NCI-H1436 treated with DMSO at 0.1 percent for 48 hours (cell line): ENCODE measurements around the gene TOB1.
"Not testable (repeated sequence)": the region's sequence is repeated elsewhere in the genome, so short reads cannot be mapped to it uniquely, and the experiment has no call there.

Source experiments
- DNase-seq: peaks from one replicate; lab custom pipeline; 2025; lab: John Stamatoyannopoulos, UW

The TOB1 gene

DNA sequence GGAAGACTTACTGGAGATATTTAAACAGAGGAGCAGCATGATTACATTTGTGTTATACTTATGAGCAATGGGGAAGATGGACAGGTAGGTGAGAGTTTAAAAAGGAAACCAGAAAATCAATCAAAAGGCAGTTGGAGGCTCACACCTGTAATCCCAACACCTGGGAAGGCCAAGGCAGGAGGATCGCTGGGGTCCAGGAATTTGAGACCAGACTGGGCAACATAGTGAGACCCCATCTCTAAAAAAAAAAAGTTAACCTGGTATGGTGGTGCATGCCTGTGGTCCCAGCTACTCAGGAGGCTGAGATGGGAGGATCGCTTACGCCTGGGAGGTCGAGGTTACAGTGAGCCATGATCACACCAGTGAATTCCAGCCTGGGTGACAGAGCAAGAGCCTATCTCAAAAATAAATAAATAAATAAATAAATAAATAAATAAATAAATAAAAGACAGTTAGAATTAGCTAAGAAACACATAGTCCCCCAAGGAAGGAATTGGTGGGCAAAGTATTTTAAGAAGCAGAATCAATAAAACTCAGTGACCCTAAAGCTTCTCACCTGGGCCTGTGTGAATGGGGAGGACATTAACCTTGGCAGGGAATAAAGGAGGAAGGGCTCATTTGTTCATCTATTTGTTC, 32.3 kb upstream of the TOB1 start:
- no peak for DNase-seq

DNA sequence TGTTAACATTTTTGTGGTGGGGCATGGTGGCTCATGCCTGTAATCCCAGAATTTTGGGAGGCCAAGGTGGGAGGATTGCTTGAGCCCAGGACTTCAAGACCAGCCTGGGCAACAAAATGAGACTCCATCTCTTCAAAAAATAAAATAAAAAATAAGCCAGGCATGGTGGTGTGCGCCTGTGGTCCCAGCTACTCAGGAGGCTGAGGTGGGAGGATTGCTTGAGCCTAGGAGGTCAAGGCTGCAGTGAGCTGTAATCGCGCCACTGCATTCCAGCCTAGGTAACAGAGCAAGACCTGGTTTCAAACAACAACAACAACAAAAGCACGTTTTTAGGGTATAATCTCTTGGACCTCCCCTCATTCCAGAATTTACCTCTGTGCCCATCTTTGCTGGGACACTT, 28.4 kb upstream of the TOB1 start:
- DNase-seq: not testable (repeated sequence)

DNA sequence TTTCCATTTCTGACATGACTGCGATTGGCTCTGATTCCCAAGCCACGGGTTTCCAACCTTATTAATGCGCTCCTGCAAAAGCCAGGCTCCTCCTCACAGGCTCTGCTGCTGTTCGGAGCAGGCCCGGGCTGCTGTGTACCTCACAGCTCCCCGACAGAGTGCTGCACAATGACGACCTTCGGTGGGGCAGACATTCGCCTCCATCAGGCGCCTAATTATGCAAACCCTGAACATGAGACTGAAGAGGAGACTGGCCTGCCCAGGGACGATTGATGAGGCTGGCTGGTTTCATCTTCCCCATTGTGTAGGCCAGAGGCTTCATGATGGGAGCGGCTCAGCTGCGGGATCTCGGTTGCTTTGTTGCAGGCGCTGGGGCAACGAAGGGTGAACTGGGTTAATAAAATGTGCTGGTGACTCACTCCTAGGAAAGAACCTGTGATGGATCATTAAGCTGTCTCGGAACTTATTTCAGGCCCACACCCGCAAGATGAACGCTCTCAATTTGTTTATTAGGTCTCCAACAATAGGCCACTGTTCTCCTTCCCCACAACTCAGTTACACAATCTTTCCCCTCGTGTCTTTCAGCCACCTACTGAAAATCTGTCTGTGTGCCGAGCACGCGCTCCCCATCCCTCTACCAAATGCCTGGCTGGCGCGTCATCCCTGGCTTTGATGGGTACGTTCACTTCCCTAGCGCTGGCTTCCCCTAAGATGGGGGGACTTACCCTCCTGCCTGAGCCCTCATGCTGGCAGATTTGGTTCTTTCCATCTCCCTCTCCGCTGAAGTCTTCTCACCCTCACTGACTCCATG, 27.2 kb upstream of the TOB1 start:
- DNase-seq: no peak

DNA sequence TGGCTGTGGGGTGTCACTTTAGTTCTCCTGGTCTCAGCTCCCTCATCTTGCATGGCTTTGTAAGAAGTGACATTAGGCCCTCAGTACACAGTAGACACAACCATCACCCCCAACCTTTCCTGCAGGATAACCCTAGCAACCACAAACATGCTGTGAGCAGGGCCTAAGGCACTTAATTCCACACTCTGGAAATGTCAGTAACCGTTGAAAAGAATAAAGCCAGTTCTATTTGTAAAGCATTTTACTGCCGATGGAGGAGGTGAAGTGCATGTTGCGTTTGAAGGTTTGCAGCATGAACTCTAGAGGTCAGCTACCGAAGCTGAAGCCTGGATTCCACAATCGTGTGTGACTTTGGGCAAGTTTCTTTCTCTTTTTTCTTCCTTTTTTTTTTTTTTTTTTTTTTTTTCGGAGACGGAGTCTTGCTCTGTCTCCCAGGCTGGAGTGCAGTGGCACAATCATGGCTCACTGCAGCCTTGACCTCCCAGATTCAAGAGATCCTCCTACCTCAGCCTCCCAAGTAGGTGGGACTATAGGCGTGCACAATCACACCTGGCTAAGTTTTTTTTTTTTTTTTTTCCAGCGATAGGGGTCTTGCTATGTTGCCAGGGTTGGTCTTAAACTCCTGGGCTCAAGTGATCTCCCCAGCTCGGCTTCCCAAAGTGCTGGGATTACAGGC, 26.1 kb upstream of the TOB1 start:
- DNase-seq: no peak

DNA sequence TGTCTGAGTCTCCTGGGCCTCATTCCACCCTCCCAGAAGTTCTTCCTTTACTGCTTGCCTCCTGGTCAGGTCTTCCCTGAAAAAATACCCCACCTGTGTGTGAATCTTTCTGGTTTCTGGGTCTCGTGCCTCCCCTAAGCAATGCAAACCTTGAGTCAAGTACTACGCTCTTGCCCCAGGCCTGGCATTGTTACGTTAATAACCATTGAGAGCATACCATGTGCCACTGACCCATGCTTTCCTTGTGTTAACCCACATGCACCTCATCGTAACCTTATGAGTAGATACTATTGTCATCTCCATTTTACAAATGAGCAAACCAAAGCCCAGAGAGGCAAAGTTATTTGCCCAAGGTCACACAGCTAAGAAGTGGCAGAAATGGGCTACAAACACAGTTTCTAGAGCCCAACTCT, 25.4 kb upstream of the TOB1 start:
- no peak for DNase-seq

DNA sequence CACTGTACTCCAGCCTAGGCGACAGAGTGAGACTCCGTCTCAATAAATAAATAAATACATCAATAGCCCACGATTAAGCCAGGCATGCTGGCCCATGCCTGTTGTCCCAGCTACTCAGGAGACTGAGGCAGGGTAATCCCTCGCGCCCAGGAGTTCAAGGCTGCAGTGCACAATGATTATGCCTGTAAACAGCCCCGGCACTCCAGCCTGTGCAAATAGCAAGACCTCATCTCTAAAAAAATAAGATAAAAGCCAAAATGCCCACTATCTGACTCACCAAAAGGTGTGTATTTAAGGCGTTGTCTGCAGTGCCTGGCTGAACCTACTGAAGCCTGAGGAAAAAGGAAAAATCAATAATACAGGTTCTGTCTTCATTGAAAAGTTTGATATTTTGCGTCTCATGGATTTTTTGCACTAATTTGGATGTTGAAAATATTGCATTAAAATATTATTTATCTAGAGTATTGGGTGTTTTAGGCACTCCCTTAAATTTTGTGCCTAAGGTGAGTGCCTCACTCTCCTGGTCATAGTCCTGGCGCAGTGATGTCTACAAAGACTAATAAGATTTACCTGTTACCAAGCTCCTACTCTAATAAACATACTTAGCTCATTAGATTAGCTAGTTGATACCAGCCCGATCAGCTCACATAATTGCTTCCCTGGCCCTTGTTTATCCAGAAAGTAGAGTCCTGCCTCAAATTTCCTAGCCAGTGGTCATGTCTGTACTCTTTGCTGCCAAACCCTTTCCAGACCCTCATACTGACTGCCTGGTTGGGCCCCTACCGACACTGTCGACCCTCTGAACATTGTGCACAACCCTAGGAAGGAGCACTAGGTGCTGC, 24.7 kb upstream of the TOB1 start:
- no peak for DNase-seq

DNA sequence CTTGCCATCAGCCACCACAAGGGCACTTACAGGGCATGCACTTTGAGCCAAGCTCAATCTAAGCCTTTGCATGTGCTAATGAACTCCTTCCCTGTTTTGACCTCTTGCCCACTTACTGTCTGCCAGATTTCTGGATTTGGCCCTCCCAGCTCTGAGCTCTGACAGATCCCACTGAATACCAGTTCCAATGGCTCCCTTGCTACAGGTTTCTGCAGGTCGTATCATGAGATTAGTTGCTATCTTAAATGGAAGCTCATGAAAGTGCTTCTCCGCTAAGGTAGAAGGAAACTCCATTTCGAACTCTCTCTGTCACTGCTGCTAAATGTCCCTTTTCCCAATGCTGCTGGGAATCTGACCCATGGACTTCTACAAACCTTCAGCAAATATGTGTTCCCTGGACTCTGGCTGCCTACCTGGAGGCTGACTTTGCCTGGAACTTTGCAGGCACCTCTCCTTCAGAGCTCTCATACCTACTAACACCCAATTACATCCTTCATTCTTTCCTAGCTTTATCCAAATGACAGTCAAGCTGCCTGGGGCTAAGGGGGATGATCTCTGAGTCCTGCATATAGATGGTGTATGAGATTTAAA, 23.5 kb upstream of the TOB1 start:
- no peak for DNase-seq

DNA sequence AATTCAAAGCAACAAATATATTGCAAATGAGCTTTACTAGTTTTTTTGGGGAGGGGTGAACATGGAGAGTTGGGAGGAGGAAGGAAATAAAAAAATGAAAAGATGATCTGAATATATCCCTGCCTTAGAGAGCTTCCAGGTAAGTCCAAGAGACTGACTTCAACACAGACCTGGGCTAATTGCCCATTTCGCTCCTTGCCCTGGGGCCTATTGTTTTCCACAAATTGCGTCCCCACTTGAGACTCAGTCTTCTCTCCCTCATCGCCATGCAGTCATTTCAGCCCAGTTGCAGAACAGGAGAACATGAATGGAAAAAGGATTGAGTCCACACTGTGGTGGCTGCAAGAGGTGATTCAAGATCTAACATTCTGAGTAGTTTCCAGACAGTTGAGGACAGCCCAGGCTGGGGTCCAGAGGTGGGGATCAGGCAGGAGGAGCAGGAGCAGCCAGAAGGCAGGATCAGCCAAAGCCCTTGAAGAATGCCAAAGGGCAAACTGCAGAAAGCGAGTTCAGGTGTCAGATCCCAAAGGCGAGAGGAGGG, 21.6 kb upstream of the TOB1 start:
- DNase-seq: no peak

DNA sequence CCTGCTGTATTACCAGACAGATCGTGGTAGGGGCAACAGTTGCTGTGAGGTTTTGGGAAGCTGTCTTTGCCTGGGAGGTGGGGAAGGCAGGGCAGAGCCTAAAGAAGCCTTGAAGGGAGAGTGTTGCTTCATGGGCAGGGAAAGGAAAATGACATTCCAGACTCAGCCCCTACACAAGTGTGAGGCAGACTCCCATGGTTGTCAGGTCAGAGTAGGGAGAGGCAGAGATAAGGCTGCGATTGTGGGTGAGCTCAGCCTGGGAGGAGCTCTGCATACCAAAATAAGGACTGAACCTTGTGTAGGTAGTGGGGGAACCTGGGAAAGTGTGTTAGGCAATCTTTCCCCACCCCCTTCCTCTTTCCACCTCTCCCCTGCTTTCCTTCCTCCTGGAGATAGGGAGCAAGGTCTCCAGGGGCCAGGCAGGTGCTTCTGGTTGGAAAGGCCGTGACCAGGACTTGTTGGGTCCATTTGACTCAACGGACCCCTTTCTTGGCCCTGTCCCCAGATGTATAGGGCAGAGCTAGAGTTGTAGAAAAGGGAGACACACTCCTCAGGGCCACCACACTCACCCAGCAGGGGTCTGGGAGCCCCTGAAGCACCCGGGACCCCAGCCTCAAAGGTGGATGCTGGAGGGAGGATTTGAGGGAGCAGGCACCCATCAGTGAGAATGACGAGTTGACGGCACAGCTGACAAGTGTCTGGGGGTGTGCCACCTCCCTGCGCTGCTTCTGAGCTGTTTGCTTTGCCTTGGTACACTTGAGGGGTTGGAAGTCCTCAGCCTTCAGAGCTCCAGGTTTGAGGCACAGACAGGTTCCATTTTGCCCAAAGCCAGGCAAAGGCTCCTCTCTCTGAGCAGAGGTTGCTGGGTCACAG, 18.5 kb upstream of the TOB1 start:
- DNase-seq: no peak

DNA sequence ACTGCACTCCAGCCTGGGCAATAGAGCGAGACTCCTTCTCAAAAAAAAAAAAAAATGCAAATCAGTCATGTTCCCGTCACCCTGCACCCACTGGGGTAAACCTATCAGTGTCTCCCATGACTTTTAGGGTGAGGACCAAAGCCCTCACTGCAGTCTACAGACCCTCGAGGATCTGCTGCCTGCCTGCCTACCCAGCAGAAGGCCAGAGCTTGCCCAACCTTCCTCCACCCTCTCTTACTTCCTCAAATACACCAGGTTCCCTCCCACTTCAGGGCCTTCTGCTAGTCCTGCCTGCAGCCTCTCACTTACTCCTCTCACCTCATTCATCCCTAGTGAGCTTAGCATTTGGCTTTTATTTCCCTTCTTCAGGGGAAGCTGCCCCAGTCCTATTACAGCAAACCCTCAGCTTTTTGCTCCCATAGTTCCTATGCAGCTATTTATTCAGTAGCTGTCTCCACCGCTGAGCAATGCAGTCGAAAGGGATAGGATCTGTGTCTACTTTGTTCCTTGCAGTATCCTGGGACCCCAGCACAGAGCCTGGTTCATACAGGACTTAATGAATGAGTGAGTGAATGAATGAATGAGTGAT, 17.8 kb upstream of the TOB1 start:
- DNase-seq: no peak

DNA sequence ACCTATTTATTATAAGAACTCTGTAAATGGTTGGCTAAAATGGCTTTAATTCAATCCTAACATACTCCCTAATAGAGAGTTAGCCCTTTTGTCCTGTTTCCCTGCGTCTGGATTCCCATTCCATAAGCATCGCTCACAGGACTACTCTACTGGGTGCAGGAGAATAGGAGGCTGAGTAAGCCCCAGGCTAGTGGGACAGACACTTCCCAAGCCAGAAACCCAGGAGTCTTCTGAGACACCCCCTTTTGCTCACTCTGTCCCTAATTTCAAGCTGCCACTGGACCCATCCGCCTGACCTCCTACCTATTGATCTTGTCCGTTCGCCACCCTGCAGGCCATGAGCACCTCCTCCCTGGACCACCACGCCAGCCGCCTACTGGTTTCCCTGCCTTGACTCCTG, 16.7 kb upstream of the TOB1 start:
- no peak for DNase-seq

DNA sequence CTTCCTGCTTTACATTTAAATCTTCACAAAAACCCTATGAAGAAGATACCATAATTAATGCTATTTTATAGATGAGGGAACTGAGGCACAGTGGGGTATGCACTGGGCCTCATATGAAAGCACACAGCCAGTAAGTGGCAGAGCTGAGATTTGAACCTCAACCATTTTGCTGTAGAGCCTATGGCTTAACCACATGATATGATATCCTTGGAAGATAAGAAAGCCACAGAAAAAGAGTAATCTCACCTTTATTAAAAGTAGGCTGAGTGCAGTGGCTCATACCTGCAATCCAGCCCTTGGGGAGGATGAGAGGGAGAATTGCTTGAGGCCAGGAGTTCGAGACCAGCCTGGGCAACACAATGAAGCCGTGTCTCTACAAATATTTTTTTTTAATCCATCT, 15.0 kb upstream of the TOB1 start:
- DNase-seq: no peak

DNA sequence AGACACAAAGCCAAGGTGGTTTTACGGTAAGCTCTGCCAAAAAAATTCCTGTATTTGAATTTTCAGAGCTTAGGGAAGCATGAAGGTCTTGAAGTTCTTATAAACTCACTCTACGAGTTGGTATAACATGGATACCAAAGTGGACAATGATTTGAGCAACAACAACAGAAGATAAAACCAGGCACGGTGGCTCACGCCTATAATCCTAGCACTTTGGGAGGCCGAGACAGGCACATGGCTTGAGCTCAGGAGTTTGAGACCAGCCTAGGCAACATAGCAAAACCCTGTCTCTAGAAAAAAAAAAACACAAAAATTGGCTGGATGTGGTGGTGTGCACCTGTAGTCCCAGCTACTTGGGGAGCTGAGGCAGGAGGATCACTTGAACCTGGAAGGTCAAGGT, 12.9 kb upstream of the TOB1 start:
- DNase-seq: no peak

DNA sequence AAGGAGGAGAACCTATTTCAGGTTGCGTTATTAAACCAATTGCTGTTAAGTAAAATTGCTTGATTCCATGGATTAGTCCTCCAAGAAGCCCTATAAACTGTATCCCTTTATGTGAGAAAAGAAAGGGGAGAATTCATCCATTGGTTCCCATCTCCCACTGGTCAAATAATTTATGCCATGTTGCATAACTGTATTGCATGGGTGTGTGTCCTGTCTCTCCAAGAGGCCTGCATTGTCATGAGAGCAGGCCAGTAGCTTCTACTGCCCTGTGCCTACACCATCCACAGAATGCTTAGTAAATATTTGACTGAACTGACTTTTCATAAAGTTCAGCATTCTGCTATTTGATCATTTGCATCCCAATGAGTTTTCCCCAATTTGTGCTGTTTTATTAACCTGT, 11.7 kb upstream of the TOB1 start:
- no peak for DNase-seq

DNA sequence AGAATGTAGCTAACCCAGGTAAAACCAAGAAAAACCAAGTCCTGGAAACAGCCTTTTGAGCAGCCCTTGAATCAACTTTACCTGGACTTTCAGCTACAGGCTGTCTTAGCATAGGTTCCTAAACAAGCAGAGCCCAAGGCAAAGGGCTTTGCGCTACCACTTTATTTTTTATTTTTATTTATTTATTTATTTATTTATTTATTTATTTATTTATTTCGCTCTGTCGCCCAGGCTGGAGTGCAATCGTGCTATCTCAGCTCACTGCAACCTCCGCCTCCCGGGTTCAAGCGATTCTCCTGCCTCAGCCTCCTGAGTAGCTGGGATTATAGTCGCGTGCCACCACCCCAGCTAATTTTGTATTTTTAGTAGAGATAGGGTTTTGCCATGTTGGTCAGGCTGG, 10.9 kb upstream of the TOB1 start:
- not testable (repeated sequence) for DNase-seq

DNA sequence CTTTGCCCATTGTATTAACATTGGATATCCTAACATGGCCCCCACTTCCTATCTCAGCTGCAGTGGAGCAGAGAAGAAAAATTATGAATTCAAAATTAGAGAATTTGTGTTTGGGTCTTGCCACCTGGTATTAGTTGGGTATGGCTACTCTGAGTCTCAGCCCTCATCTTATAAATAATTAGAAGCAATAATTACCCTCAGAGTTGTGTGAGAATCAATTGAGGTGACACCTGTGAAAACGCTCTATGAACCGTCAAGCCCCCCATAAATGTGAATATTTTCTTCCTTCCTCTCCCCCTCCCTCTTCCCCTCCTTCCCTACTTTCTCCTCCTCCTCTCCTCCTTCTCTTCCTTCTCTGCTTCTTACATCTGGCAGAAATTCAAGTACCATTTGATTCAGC, 8.9 kb upstream of the TOB1 start:
- DNase-seq: no peak

DNA sequence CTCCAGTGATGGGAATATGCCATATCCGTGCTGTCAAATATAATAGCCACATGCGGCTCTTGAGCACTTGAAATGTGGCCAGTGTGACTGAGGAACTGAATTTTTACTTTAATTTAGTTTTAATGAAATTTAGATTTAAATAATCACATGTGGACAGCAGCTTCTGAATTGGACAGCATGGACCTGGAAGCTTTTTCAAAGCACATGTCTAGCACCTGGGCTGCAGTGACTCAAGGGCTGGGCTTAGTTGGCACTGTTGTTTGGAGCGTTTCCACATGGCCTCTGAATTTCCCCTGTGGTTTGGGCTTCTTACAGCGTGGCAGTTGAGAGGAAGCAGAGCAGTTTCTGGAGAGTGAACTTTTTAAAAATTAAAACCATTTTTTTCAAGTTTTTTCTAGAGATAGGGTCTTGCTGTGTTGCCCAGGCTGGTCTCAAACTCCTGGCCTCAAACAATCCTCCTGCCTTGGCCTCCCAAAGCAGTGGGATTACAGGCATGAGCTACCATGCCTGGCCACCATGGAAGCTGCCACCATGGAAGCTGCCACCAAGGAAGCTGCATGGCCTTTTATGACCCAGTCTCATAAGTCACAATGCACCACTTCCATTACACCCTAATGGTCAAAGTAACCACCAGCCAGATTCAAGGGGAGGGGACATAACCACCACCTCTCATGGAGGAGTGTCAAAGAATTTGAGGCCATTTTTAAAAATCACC, 6.7 kb upstream of the TOB1 start:
- no peak for DNase-seq

DNA sequence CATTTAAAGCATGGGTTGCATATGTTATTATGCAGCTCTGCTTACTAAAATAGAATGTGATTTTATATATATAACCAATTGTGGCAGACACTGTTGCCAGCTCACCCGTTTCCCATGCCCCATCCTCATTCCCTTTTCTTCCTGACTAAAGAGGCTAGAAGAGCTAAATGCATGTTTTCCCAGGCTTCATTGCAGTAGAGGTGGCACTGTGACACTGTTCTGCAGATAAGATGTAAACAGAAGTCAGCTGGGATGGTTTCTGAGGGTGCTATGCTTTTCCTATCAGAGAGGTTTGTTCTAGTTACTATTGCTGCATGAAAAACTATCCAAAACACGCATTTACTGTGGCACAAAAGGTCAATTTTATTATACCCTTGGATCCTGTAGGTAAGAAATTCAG, 5.7 kb upstream of the TOB1 start:
- DNase-seq: no peak

DNA sequence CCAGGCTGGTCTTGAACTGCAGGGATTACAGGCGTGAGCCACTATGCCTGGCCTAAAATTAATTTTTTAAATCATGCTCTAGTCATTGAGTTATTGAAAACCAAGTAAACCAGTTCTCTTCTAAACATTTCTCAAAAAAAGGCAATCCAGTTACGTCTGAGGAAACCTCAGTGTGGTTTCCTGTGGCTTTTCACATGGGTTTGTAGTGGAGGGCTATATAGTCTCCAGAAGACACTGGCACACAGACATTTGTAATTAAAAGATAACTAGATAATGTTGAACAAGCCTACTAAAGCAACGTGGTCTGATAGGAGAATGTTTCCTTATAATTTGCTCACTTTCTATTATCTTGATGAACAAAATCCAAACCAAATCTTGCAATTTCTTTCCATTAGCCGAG, 5.2 kb upstream of the TOB1 start:
- DNase-seq: no peak

DNA sequence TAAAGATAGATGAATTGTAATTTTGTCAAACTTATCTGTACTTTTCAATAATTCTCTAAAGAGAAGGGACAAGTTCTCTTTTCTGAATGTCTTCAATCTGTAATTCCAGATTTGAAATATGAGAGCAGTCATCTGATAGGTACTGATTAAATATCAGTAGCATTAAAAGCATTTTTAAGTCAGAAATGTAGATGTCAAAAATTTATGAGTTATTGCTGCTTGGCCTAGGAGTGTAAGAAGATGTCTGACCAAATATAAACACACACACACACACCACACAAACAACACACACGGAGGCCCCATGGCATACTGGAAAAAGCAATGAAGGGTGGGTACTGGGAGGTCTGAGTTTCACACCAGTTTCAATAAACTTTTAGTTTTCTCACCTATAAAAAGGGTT, 2.4 kb upstream of the TOB1 start:
- DNase-seq: no peak
